Stimulated activated CD4-positive, alpha-beta T cell treated with anti-CD3 and anti-CD28 coated beads, Interleukin-4, amount 100 ng/mL, for 48 hours (primary cell): ENCODE results near the gene CSPG4.
"Not testable (repeated sequence)": the region's sequence is repeated elsewhere in the genome, so short reads cannot be mapped to it uniquely, and the experiment has no call there.

Source experiments
- DNase-seq, 2 donors: peaks; one replicate each; pipeline ENCODE4 v3.0.0-alpha.2; 2020; ENCODE audit warnings: low read depth in 2 of 2

The CSPG4 gene, protein sequence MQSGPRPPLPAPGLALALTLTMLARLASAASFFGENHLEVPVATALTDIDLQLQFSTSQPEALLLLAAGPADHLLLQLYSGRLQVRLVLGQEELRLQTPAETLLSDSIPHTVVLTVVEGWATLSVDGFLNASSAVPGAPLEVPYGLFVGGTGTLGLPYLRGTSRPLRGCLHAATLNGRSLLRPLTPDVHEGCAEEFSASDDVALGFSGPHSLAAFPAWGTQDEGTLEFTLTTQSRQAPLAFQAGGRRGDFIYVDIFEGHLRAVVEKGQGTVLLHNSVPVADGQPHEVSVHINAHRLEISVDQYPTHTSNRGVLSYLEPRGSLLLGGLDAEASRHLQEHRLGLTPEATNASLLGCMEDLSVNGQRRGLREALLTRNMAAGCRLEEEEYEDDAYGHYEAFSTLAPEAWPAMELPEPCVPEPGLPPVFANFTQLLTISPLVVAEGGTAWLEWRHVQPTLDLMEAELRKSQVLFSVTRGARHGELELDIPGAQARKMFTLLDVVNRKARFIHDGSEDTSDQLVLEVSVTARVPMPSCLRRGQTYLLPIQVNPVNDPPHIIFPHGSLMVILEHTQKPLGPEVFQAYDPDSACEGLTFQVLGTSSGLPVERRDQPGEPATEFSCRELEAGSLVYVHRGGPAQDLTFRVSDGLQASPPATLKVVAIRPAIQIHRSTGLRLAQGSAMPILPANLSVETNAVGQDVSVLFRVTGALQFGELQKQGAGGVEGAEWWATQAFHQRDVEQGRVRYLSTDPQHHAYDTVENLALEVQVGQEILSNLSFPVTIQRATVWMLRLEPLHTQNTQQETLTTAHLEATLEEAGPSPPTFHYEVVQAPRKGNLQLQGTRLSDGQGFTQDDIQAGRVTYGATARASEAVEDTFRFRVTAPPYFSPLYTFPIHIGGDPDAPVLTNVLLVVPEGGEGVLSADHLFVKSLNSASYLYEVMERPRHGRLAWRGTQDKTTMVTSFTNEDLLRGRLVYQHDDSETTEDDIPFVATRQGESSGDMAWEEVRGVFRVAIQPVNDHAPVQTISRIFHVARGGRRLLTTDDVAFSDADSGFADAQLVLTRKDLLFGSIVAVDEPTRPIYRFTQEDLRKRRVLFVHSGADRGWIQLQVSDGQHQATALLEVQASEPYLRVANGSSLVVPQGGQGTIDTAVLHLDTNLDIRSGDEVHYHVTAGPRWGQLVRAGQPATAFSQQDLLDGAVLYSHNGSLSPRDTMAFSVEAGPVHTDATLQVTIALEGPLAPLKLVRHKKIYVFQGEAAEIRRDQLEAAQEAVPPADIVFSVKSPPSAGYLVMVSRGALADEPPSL (N-terminal part only)

GRCh38 chr15:75712668-75713337, at the start of gene CSPG4:
Gene CSPG4 (minus strand): TSS chr15:75712848. CDS start chr15:75712755, 93 bp downstream.
- no peak for DNase-seq

DNA sequence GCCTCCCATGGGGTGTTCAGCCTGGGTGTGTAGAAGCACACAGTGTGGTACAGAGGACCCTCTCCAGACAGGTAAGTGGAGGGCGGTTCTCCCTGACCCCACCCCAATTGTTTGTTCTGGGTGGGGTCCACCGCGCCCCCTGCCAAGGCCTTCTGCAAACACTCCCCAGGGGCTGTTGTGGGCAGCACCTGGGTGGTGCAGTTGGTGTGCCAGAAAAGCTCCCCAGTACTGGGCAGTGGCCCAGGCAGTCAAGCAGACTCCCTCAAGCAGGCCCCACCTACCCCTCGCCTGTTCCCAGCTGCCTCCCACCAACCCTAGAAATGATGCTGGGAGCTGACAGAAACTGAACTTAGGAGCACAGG, 49.7 kb upstream of the CSPG4 start:
- DNase-seq = not testable (repeated sequence)

- no peak for DNase-seq
Measured at GRCh38 chr15:75761446-75762356, 49.1 kb upstream of the CSPG4 start.

DNA sequence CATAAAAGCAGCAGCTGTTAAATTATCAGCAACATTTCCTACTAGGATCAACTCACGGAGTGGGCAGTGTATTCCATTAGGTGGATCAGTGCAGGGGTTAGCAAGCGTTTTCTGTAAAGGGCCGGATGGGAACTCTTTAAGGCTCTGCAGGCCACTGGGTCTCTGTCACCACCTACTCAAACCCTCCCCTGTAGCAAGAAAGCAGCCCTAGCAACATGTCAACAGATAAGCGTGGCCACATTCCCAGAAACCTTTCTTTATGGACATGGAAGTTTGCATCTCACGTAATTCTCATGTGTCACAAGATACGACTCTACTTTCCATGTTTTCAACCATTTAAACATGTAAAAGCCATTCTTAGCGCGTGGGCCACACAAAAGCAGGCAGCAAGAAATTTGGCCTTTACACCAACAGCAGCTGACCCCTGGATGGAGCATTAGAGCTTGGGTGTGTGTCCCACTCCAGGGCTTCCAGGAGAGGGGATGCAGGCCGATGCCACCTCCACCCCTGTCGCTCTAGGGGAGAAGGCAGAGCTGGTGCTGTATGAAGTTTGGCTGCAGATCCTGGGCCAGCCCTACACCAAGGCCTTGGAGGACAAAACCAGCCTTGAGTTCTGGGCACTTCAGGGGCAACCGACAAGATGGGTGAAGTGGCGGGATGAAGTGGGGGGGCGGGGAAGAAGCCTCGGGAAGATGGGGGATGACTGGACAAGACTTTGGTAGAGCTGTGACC, 48.2 kb upstream of the CSPG4 start:
- DNase-seq = no peak

DNA sequence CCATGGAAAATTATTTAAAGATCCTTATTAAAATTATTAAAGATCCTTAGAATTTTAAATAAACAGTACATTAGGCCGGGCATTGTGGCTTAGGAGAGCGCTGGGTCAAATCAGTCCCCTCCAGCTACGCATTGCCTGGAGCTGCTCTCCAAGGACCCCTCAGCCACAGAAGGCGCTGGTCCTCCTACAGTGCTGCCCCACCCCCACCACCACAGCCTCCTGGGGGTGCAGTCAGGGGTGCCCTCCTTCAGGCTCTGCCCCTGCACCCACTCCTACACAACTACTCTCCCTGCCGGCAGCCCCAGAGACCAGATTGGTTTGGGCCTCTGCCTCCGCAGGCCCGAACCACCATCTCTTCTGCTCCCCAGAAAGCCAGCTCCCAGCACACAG, 47.5 kb upstream of the CSPG4 start:
- DNase-seq = not testable (repeated sequence)

- DNase-seq = no peak
Measured at GRCh38 chr15:75759416-75760130, 46.9 kb upstream of the CSPG4 start.

DNA sequence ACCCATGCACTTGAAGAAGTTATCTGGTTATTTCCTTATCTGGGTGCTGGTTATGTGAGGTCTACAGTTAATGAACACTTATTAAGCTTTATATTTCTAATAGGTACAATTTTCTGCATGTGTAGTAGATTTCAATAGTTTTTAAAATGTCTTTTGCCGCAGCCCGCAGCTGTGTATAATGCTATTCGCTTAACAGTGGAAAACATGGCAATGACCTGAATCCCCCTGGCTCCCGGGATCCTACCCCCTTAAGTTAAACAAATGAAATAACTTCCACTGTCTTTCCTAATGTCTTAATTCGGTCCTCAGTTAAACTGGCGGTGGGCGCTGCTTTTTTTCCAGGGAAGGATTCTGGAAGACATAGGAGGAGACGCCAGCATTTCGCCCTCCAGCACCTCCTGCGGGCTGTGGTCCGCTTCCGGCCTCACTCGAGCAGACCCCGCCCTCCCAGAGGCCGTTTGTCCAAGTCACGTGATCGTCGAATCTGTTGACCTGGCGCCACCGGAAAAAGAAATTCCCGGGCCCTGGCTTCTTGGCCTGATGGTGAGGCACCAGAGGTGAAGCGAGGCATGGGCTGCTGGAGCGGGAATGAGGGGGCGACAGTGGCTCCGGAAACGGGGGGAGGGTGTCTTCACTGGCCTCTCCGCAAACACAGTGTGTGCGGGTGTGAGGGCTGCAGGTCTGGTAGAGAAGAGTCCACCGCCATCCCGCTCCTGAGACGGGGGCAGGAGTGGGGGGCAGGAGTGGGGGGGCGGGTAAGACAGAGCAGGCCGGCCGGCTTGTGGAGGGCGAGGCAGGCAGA, 45.6 kb upstream of the CSPG4 start:
- DNase-seq = peak; percentile 51 to 70

DNA sequence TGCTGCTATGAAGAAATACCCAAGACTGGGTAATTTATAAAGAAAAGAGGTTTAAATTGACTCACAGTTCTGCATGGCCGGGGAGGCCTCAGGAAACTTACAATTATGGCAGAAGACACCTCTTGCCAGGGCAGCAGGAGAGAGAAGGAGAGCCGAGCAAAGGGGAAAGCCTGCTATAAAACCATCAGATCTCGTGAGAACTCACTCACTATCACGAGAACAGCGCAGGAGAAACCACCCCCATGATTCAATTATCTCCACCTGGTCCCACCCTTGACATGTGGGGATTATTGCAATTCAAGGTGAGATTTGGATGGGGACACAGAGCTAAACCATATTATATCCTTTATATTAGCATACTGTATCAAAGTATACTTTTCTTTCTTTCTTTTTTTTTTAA, 42.2 kb upstream of the CSPG4 start:
- DNase-seq = not testable (repeated sequence)

GRCh38 chr15:75753145-75753544, 40.5 kb upstream of the CSPG4 start:
- no peak for DNase-seq

DNA sequence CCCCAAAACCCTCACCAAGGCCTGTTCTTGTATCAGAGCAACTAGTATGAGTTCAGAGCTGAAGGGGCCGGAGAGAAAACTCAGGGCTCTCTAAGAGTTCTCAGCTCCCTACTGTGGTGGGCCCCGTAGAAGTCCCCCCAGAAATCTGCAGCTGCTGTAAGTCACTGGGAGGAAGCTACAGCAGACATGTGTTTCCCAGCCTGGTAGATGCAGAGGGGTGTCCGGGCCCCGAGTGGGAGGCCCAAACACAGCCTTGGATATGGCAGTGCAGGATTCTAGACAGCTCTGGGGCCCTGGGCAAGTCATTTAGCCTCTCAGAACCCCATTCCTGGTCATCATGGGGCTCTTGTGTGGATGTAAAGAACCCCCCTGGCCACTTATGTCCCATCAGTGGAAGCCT, 39.2 kb upstream of the CSPG4 start:
- no peak for DNase-seq

GRCh38 chr15:75751116-75751875, 38.6 kb upstream of the CSPG4 start:
- DNase-seq = no peak

- DNase-seq = no peak
Measured at GRCh38 chr15:75750261-75751050, 37.8 kb upstream of the CSPG4 start.

DNA sequence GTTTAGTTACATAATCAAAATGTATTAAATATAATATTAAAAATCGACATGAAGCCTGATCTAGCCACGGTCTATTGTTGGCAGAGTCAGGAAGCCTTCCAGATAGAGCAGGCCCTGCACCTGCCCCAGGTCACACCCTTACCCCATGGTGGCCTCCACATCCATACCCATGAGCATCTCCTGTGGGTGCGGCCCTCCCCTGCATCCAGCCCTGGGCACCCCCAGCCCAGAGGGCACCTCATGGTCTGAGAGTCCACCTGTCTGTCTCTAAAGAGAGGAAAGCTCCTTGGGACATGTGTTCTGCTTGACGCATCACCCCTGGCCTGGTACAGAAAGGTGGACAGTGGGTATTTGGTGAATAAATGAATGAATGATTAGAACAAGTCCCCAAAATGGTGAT, 37.2 kb upstream of the CSPG4 start:
- DNase-seq = no peak

GRCh38 chr15:75748882-75749281, 36.2 kb upstream of the CSPG4 start:
- not testable (repeated sequence) for DNase-seq

- DNase-seq = not testable (repeated sequence)
Measured at GRCh38 chr15:75747121-75747520, 34.5 kb upstream of the CSPG4 start.

- no peak for DNase-seq
Measured at GRCh38 chr15:75745305-75745704, 32.7 kb upstream of the CSPG4 start.

DNA sequence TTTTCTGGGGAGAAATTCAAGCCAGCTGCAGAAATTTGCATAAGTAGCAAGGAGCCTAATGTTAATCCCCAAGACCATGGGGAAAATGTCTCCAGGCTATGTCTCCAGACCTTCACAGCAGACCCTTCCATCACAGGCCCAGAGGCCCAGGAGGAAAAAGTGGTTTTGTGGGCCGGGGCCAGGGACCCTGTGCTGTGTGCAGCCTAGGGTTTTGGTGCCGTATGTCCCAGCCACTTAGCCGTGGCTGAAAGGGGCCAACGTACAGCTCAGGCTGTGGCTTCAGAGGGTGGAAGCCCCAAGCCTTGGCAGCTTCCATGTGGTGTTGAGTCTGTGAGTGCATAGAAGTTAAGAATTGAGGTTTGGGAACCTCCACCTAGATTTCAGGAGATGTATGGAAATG, 29.7 kb upstream of the CSPG4 start:
- DNase-seq = not testable (repeated sequence)
